Measurements from ENCODE around the gene TCEAL9.
A peak's percentile ranks its signal among the peaks of the same experiment; 100 is the strongest.

Gene TCEAL9

GRCh38 chrX:103399744-103400143 is 43.4 kb downstream of the TCEAL9 start:
- Histone ChIP-seq H3K4me3 (ENCODE audit: low read depth in 1 of 2, low read length in 2 of 2) (no peak overlapping the region), H3K27ac (ENCODE audit: low read depth, low read length) (no peak overlapping the region), H3K4me1 (ENCODE audit: insufficient read depth, low read length) (no peaks in the 10 kb centered on the region), H3K27me3 (ENCODE audit: control insufficient read depth in 1 of 2, insufficient read depth in 2 of 2, low read length in 2 of 2) (peaks cover 0 to 5% of the 10 kb centered on the region in 2 donors), H3K9me3 (ENCODE audit: low read length) (no peaks in the 10 kb centered on the region), H3K9ac (ENCODE audit: low read length) (no peak overlapping the region), H3K36me3 (ENCODE audit: insufficient read depth, low read length) (no peaks in the 10 kb centered on the region)

GRCh38 chrX:103400931-103401330 is 44.6 kb downstream of the TCEAL9 start:
- Histone ChIP-seq H3K4me1 (ENCODE audit: insufficient read depth, low read length) (no peaks in the 10 kb centered on the region), H3K36me3 (ENCODE audit: insufficient read depth, low read length) (no peaks in the 10 kb centered on the region), H3K27me3 (ENCODE audit: control insufficient read depth in 1 of 2, insufficient read depth in 2 of 2, low read length in 2 of 2) (peaks cover 0 to 5% of the 10 kb centered on the region in 2 donors), H3K4me3 (ENCODE audit: low read depth in 1 of 2, low read length in 2 of 2) (no peak overlapping the region), H3K9ac (ENCODE audit: low read length) (no peak overlapping the region), H3K27ac (ENCODE audit: low read depth, low read length) (no peak overlapping the region), H3K9me3 (ENCODE audit: low read length) (no peaks in the 10 kb centered on the region)

- H3K27me3 ChIP-seq (ENCODE audit: control insufficient read depth in 1 of 2, insufficient read depth in 2 of 2, low read length in 2 of 2) = no peaks in the 10 kb centered on the region
- H3K9ac ChIP-seq (ENCODE audit: low read length) = no peak overlapping the region
- no peak overlapping the region for H3K27ac ChIP-seq (ENCODE audit: low read depth, low read length)
- no peaks in the 10 kb centered on the region for H3K9me3 ChIP-seq (ENCODE audit: low read length)
- no peaks in the 10 kb centered on the region for H3K36me3 ChIP-seq (ENCODE audit: insufficient read depth, low read length)
- no peaks in the 10 kb centered on the region for H3K4me1 ChIP-seq (ENCODE audit: insufficient read depth, low read length)
- H3K4me3 ChIP-seq (ENCODE audit: low read depth in 1 of 2, low read length in 2 of 2) = peak overlapping the region in 1 of 2 donors; percentile 39
Observed at GRCh38 chrX:103404231-103405008, 48.1 kb downstream of the TCEAL9 start.

- Histone ChIP-seq H3K4me3 (ENCODE audit: low read depth in 1 of 2, low read length in 2 of 2) (peak overlapping the region in 1 of 2 donors; percentile 39), H3K36me3 (ENCODE audit: insufficient read depth, low read length) (no peaks in the 10 kb centered on the region), H3K9ac (ENCODE audit: low read length) (no peak overlapping the region), H3K27ac (ENCODE audit: low read depth, low read length) (no peak overlapping the region), H3K27me3 (ENCODE audit: control insufficient read depth in 1 of 2, insufficient read depth in 2 of 2, low read length in 2 of 2) (no peaks in the 10 kb centered on the region), H3K9me3 (ENCODE audit: low read length) (no peaks in the 10 kb centered on the region), H3K4me1 (ENCODE audit: insufficient read depth, low read length) (no peaks in the 10 kb centered on the region)
Observed at GRCh38 chrX:103405009-103405333, 48.7 kb downstream of the TCEAL9 start.

GRCh38 chrX:103406256-103406655 is 50.0 kb downstream of the TCEAL9 start:
- Histone ChIP-seq H3K27ac (ENCODE audit: low read depth, low read length) (no peak overlapping the region), H3K9me3 (ENCODE audit: low read length) (no peaks in the 10 kb centered on the region), H3K27me3 (ENCODE audit: control insufficient read depth in 1 of 2, insufficient read depth in 2 of 2, low read length in 2 of 2) (no peaks in the 10 kb centered on the region), H3K4me1 (ENCODE audit: insufficient read depth, low read length) (no peaks in the 10 kb centered on the region), H3K9ac (ENCODE audit: low read length) (no peak overlapping the region), H3K36me3 (ENCODE audit: insufficient read depth, low read length) (no peaks in the 10 kb centered on the region), H3K4me3 (ENCODE audit: low read depth in 1 of 2, low read length in 2 of 2) (no peak overlapping the region)

- no peaks in the 10 kb centered on the region for H3K36me3 ChIP-seq (ENCODE audit: insufficient read depth, low read length)
- no peaks in the 10 kb centered on the region for H3K27me3 ChIP-seq (ENCODE audit: control insufficient read depth in 1 of 2, insufficient read depth in 2 of 2, low read length in 2 of 2)
- no peak overlapping the region for H3K9ac ChIP-seq (ENCODE audit: low read length)
- no peaks in the 10 kb centered on the region for H3K4me1 ChIP-seq (ENCODE audit: insufficient read depth, low read length)
- no peak overlapping the region for H3K27ac ChIP-seq (ENCODE audit: low read depth, low read length)
- no peak overlapping the region for H3K4me3 ChIP-seq (ENCODE audit: low read depth in 1 of 2, low read length in 2 of 2)
- no peaks in the 10 kb centered on the region for H3K9me3 ChIP-seq (ENCODE audit: low read length)
Observed at GRCh38 chrX:103407776-103408175, 51.5 kb downstream of the TCEAL9 start.
